ENCODE results near the gene DESI2.

Gene DESI2

DNA sequence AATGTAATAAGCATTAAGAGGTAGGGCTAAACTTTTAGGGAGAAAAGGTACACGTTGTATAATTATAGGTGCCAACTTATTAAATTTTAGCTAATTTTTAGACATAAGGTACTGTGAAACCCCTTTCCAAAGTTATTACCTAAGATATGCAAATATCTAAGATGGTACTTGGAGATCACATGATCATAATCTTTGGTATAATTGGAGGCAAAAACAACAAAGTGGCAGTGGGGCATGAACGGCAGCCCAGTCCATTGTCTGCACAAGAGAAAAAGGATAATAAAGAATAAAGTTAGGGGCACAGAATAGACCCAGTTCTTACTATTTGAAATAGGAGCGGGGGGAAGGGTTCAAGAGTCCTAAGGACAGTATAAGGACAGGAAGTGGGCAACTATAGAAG, 51.2 kb downstream of the DESI2 start:
- Histone ChIP-seq H3K9me3 (ENCODE audit: control insufficient read depth, low read length) (no peaks in the 10 kb centered on the region), H3K36me3 (ENCODE audit: control insufficient read depth, insufficient read depth, low read length) (peaks cover 59% of the 10 kb centered on the region), H3K27ac (ENCODE audit: low read depth, low read length, severe bottlenecking) (no peak overlapping the region), H3K4me1 (ENCODE audit: control insufficient read depth, insufficient read depth, low read length, poor library complexity, severe bottlenecking) (no peaks in the 10 kb centered on the region), H3K4me3 (ENCODE audit: extremely low read depth, insufficient read depth, low read length, poor library complexity, severe bottlenecking) (no peak overlapping the region)
- 62 to 71% methylated on average over 2 of the region's 3 CpGs for WGBS, 2 experiments (ENCODE audit: insufficient coverage in 2 of 2)

DNA sequence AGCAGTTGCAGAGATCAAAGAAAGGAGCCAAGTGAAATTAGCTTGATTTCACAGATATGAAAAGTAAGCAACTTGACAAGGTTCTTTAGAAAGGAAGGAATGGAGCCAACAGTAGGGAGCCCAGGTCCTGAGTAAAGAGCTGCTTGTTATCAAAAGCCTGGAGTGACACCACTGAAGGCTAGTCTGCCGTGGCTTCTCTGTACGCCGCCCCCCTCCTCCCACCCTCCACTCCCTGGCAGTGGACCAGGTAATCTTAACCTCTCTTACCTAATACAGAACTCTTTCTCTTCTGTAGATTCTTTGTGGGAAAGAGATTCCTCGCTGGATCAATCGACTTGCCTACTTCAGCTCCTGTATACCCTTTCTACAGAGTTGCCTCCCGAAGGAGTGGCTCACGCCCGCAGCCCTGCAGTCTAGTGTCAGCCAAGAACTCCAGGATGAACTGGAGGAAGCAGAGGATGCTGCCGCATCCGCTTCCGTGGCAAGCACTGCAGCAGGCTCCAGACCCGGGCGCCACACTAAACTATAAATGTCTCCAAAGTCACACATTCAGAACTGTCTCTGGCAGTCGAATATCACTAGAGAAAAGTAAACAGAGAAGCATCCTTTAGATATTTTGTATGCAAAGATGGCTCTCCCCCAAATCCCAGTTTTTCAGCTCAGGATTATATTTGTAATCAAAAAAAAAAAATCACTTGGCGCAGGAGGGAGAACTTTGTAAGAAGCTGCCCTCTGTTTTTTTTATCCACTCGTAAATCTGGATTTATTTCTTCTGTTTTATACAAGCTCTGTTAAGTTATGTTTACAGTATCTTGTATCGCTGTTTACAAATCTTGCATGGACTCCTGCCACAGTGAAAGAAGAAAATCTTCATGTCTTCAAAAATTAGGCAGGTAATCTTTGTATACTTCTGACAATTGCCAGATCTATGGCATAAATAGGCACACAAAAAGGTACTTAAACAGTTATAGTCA, 52.6 kb downstream of the DESI2 start:
- WGBS, 2 experiments (ENCODE audit: insufficient coverage in 2 of 2), result 92 to 93% methylated on average over 2 to 6 of the region's 17 CpGs

DNA sequence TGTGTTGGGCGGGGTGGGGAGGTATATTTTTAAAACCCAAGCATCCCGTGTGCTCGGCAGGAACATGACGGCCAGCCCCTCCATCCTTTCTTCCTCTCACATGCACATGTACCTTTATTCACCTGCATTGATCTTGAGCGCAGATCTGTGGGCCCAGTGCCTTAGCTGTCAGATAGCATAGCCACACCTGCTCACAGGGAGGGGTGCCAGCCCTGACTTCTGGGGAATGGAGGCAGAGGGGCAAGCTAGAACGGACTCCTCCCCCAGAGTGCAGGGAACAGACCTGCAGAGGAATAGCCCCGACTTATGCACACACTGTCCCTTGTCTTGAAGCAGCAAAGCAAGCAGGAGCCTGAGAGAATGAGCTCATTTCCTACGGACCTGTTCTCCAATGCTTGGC, 56.1 kb downstream of the DESI2 start:
- Histone ChIP-seq H3K9me3 (ENCODE audit: control insufficient read depth, low read length) (no peaks in the 10 kb centered on the region), H3K4me1 (ENCODE audit: control insufficient read depth, insufficient read depth, low read length, poor library complexity, severe bottlenecking) (no peaks in the 10 kb centered on the region), H3K4me3 (ENCODE audit: extremely low read depth, insufficient read depth, low read length, poor library complexity, severe bottlenecking) (no peak overlapping the region), H3K36me3 (ENCODE audit: control insufficient read depth, insufficient read depth, low read length) (peaks cover 16% of the 10 kb centered on the region), H3K27ac (ENCODE audit: low read depth, low read length, severe bottlenecking) (no peak overlapping the region)
- WGBS, 2 experiments (ENCODE audit: insufficient coverage in 2 of 2), result 78 to 89% methylated on average over 2 to 3 of the region's 8 CpGs

More for the DNA sequence above, 52.6 kb downstream of the DESI2 start:
- H3K4me3 ChIP-seq (ENCODE audit: extremely low read depth, insufficient read depth, low read length, poor library complexity, severe bottlenecking), result no peak overlapping the region
- H3K9me3 ChIP-seq (ENCODE audit: control insufficient read depth, low read length), result no peaks in the 10 kb centered on the region
- H3K4me1 ChIP-seq (ENCODE audit: control insufficient read depth, insufficient read depth, low read length, poor library complexity, severe bottlenecking), result no peaks in the 10 kb centered on the region
- H3K27ac ChIP-seq (ENCODE audit: low read depth, low read length, severe bottlenecking), result no peak overlapping the region
- peaks cover 45% of the 10 kb centered on the region for H3K36me3 ChIP-seq (ENCODE audit: control insufficient read depth, insufficient read depth, low read length)

DNA sequence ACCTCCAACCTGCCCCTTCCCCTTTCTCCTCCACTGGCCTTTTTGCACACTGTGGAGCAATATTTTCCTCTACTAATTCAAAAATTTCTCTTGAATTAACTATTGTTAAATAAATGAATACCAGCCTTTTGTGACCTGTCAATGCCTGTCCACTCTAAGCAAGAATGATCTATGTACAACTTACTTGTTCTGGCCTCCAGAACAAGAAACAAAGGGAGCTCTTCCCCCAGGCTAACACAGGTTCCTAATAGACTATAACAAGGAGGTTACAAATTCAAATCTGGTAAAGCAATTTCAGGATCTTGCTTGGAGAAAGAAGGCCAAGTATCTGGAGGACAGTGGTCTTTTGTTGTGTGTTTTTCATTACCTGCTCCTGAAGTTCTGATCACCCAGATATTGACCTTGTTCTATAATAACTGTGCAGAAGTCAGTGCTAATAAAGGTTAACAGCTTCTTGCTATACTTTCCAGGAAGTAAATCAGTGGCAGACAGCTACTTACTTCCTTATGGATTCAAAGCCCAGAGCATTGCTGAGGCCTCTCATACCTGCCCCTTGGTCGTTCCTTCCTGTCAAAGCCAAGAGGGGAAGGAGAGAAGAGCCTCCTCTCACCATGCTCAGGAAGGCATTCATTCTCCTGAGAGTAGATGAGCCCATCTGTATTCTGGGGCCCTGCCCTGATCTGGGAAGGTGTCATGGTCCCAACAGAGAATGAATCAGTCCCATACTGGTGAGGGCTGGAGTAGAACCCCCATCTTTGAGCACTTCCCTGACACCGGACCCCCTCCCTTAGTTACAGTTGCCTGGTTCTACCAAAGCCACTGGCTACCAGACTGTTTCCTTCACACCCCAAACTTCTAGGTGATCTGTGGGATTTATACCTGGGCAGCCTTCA, 56.8 kb downstream of the DESI2 start:
- Histone ChIP-seq H3K4me1 (ENCODE audit: control insufficient read depth, insufficient read depth, low read length, poor library complexity, severe bottlenecking) (no peaks in the 10 kb centered on the region), H3K27ac (ENCODE audit: low read depth, low read length, severe bottlenecking) (no peak overlapping the region), H3K36me3 (ENCODE audit: control insufficient read depth, insufficient read depth, low read length) (peaks cover 15% of the 10 kb centered on the region), H3K9me3 (ENCODE audit: control insufficient read depth, low read length) (no peaks in the 10 kb centered on the region), H3K4me3 (ENCODE audit: extremely low read depth, insufficient read depth, low read length, poor library complexity, severe bottlenecking) (no peak overlapping the region)
- WGBS, 2 experiments (ENCODE audit: insufficient coverage in 2 of 2), result 75% methylated on average over 1 of the region's 2 CpGs; no CpG with 5 or more reads in 1 of the 2 experiments

DNA sequence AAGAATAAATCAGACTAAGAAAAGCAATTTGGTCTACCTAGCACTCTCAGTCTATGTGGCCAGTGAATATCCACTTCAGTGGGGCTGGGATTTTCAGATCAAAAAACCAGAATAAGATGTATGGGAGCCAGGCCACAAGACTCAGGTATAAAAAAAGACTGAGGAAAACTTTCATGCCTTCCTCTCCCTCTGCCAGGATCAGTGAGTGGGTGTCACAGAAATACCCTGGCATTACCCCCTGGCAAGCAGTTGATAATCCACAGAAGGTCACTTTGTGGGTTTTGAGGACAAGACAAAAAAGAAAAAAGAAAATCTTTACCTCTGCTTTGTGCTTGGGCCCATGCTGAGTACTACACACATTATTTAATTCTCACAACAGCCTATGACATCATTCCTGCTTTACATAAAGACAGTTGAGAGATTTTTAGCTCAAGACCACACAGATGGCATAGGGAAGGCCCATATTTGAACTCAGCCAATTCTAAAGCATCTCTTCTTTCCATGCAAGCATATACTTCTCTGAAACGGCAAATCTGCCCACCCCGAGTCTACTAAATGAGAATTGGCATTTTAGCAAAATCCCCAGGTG, 57.6 kb downstream of the DESI2 start:
- Histone ChIP-seq H3K9me3 (ENCODE audit: control insufficient read depth, low read length) (no peaks in the 10 kb centered on the region), H3K27ac (ENCODE audit: low read depth, low read length, severe bottlenecking) (no peak overlapping the region), H3K4me3 (ENCODE audit: extremely low read depth, insufficient read depth, low read length, poor library complexity, severe bottlenecking) (no peak overlapping the region), H3K36me3 (ENCODE audit: control insufficient read depth, insufficient read depth, low read length) (peaks cover 13% of the 10 kb centered on the region), H3K4me1 (ENCODE audit: control insufficient read depth, insufficient read depth, low read length, poor library complexity, severe bottlenecking) (no peaks in the 10 kb centered on the region)
- 93 to 100% methylated on average over 2 of the region's 2 CpGs for WGBS, 2 experiments (ENCODE audit: insufficient coverage in 2 of 2)

DNA sequence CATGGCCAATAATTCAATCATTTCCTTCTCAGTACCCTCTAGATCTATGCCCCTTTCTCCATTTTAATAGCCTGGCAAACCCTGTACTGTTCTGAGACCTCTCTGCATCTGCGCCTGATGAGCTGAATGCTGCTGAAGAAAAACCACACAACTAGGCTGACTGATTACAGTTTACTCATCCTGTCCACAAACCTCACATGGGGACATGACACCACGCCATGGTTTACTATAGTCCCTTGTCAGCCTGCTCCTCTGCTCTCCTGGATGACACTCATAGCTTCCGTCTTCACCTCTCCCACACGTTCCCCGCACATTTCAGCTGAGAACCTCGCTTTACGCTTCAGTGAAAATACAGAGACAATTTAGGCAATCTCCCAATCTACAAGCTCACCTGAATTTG, 59.7 kb downstream of the DESI2 start:
- WGBS, 2 experiments (ENCODE audit: insufficient coverage in 2 of 2), result 88 to 96% methylated on average over 6 to 7 of the region's 7 CpGs
- H3K4me3 ChIP-seq (ENCODE audit: extremely low read depth, insufficient read depth, low read length, poor library complexity, severe bottlenecking), result no peak overlapping the region
- no peaks in the 10 kb centered on the region for H3K36me3 ChIP-seq (ENCODE audit: control insufficient read depth, insufficient read depth, low read length)
- H3K4me1 ChIP-seq (ENCODE audit: control insufficient read depth, insufficient read depth, low read length, poor library complexity, severe bottlenecking), result no peaks in the 10 kb centered on the region
- H3K9me3 ChIP-seq (ENCODE audit: control insufficient read depth, low read length), result no peaks in the 10 kb centered on the region
- H3K27ac ChIP-seq (ENCODE audit: low read depth, low read length, severe bottlenecking), result no peak overlapping the region

DNA sequence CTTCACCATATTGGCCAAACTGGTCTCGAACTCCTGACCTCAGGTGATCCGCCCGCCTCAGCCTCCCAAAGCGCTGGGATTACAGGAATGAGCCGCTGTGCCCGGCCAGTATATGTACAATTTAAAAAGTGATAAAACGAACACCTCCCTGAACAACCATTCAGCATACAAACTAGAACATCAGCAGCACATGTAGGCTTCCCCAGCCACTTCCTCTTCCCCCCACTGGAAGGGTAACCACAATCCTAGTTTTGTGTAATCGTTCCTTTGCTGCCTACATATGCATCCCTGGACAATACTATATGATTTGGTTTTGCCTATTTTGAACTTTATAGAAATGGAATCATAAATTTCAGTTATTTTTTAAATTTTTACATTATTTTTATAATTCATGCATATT, 60.4 kb downstream of the DESI2 start:
- Histone ChIP-seq H3K36me3 (ENCODE audit: control insufficient read depth, insufficient read depth, low read length) (no peaks in the 10 kb centered on the region), H3K4me3 (ENCODE audit: extremely low read depth, insufficient read depth, low read length, poor library complexity, severe bottlenecking) (no peak overlapping the region), H3K4me1 (ENCODE audit: control insufficient read depth, insufficient read depth, low read length, poor library complexity, severe bottlenecking) (no peaks in the 10 kb centered on the region), H3K27ac (ENCODE audit: low read depth, low read length, severe bottlenecking) (no peak overlapping the region), H3K9me3 (ENCODE audit: control insufficient read depth, low read length) (no peaks in the 10 kb centered on the region)
- WGBS, 2 experiments (ENCODE audit: insufficient coverage in 2 of 2), result 96 to 100% methylated on average over 2 to 7 of the region's 8 CpGs

DNA sequence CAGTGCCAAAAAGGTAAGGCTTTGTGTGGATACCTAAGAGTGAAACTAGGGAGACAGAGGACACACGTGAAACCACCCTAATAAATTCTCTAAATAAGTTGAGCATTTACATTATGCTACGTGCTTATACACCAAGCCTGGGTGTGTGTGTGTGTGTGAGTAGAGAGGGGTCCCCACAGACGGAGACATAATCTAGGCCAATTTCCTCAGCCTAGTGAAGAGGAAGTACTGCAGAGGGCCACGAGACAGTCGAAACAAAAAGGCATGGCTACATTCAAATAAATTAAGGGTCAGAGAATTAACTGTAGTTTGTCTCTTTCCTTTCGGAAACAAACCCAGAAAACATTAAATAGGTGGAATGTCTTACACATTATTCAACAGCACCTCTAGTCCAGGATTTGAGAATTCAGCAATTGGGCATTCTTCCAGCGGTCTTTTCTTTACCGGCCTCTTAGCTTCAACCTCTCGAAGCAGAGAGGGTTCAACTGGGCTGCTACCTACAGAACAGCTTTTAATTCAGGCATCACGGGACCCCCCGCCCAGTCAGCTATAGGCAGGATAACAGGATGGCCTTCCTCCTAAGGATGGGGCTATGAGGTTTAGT, 75.0 kb downstream of the DESI2 start:
- Histone ChIP-seq H3K27ac (ENCODE audit: low read depth, low read length, severe bottlenecking) (no peak overlapping the region), H3K36me3 (ENCODE audit: control insufficient read depth, insufficient read depth, low read length) (no peaks in the 10 kb centered on the region), H3K9me3 (ENCODE audit: control insufficient read depth, low read length) (no peaks in the 10 kb centered on the region), H3K4me1 (ENCODE audit: control insufficient read depth, insufficient read depth, low read length, poor library complexity, severe bottlenecking) (no peaks in the 10 kb centered on the region), H3K4me3 (ENCODE audit: extremely low read depth, insufficient read depth, low read length, poor library complexity, severe bottlenecking) (no peak overlapping the region)
- 89 to 100% methylated on average over 5 to 6 of the region's 11 CpGs for WGBS, 2 experiments (ENCODE audit: insufficient coverage in 2 of 2)

DNA sequence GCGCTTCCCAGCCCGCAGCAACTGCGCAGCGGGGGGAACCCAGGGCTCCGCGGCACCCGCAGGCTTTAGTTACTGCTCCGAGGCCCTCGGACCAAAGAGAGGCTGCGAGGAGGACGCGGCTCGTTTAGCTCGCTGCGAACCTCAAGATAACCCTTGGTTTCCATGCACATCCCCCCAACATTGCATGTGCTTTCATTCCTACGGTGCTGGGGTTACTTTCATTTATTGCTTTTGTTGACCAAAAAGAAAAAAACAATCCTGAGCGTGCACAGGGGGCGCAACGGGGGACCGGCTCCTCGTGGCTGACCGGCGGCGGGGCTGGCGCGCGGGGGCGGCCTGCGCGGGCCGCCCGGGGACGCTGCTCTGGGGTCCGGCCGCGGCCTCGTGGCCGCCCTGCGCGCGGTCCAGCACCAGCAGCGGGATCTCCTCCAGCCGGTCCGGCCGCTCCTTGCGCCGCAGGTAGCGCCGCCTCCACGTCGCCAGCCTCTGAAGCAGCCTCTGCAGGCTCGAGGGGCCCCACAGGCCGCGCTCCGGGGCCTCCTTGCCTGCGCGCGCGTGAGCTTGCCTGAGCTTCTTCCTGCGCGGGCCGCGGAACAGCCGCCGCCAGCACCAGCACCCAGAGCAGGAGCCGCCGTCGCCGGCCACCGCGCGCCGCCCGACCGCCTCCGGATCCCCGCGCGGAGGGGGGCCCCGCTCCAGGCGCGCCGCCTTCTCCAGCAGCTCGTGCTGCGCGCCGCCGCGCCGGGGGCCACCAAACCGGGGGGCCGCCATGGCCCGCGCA, 77.4 kb downstream of the DESI2 start:
- Histone ChIP-seq H3K36me3 (ENCODE audit: control insufficient read depth, insufficient read depth, low read length) (no peaks in the 10 kb centered on the region), H3K27ac (ENCODE audit: low read depth, low read length, severe bottlenecking) (no peak overlapping the region)
- 3% methylated on average over 38 to 75 of the region's 94 CpGs for WGBS, 2 experiments (ENCODE audit: insufficient coverage in 2 of 2)

More for the DNA sequence above, 77.4 kb downstream of the DESI2 start:
- H3K4me1 ChIP-seq (ENCODE audit: control insufficient read depth, insufficient read depth, low read length, poor library complexity, severe bottlenecking), result no peaks in the 10 kb centered on the region
- peaks cover 6% of the 10 kb centered on the region for H3K9me3 ChIP-seq (ENCODE audit: control insufficient read depth, low read length)
- peak overlapping the region; percentile 33 for H3K4me3 ChIP-seq (ENCODE audit: extremely low read depth, insufficient read depth, low read length, poor library complexity, severe bottlenecking)

All from mesodermal cell (in vitro differentiated cells).